Neutrophil (primary cell): ENCODE data around the gene LKAAEAR1.
"Not testable (repeated sequence)": the region's sequence is repeated elsewhere in the genome, so short reads cannot be mapped to it uniquely, and the experiment has no call there.

ENCODE experiments used
- H3K27ac ChIP-seq: fragments of 200-600 bp; sonication (generic); 2 replicates; pipeline ENCODE4 v1.5.1; 2016; ENCODE audit warnings: mild to moderate bottlenecking, moderate library complexity
- H3K27me3 ChIP-seq: fragments of 200-600 bp; sonication (generic); 2 replicates; pipeline ENCODE4 v1.6.0; 2016; ENCODE audit warnings: mild to moderate bottlenecking
- H3K36me3 ChIP-seq: fragments of 200-600 bp; sonication (generic); 2 replicates; pipeline ENCODE4 v1.5.1; 2017
- H3K4me1 ChIP-seq, 2 experiments: fragments of 200-600 bp in 1 of 2; sonication (generic) in 1 of 2; 1 replicate in 1 of 2; 2 replicates in 1 of 2; pipeline versions ENCODE4 v1.5.1 to v1.6.1; 2013 to 2016; ENCODE audit warnings: low read depth in 1 of 2, low read length in 1 of 2, mild to moderate bottlenecking in 1 of 2, moderate library complexity in 1 of 2; ENCODE audit not compliant: control insufficient read depth in 1 of 2, insufficient read depth in 1 of 2
- H3K4me3 ChIP-seq, 2 experiments: fragments of 200-600 bp in 1 of 2; sonication (generic) in 1 of 2; 1 replicate in 1 of 2; 2 replicates in 1 of 2; pipeline ENCODE4 v1.5.1; 2013 to 2016; ENCODE audit warnings: low read depth in 1 of 2, low read length in 1 of 2, mild to moderate bottlenecking in 1 of 2, moderate library complexity in 1 of 2
- H3K9me3 ChIP-seq: fragments of 200-600 bp; sonication (generic); 2 replicates; pipeline ENCODE4 v1.5.1; 2016
- CTCF ChIP-seq: fragments of 200-600 bp; sonication (generic); IDR thresholded peaks from 2 replicates; pipeline ENCODE4 v1.5.1; 2016; ENCODE audit warnings: antibody characterized with exemption

LKAAEAR1 gene

DNA sequence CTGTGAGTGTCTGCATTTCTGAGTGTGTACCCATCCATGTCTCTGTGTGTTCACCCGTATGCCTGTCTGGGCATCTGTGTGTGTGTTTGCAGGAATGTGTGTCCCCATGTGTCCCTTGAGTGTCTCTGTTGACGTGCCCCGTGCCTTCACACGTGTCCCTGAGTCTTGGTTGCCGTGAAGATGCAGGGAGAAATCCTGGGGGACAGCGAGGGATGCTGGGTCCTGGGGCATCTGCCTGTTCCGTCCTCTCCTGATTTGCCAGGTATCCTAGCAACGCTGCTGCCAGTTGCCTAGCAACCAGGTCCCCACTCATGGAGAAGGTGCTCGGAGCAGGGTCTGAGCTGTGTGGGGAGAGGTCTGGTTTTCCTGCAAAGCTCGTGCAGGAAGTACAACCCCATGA lies 6.0 kb upstream of the LKAAEAR1 start:
- H3K27ac ChIP-seq, result no peak overlapping the region
- no peaks in the 10 kb centered on the region for H3K4me1 ChIP-seq
- no peaks in the 10 kb centered on the region for H3K9me3 ChIP-seq
- TF ChIP-seq CTCF, result no peak
- H3K4me3 ChIP-seq, result no peak overlapping the region
- peaks cover 8% of the 10 kb centered on the region for H3K36me3 ChIP-seq
- H3K27me3 ChIP-seq, result peaks cover 12% of the 10 kb centered on the region

DNA sequence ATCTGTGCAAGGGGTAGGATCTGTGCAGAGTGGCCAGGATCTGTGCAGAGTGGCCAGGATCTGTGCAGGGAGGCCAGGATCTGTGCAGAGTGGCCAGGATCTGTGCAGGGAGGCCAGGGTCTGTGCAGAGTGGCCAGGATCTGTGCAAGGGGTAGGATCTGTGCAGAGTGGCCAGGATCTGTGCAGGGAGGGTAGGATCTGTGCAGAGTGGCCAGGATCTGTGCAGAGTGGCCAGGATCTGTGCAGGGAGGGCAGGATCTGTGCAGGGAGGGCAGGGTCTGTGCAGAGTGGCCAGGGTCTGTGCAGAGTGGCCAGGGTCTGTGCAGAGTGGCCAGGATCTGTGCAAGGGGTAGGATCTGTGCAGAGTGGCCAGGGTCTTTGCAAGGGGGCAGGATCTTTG lies 4.4 kb upstream of the LKAAEAR1 start:
- H3K27ac ChIP-seq, H3K9me3 ChIP-seq, H3K4me3 ChIP-seq, H3K36me3 ChIP-seq: not testable (repeated sequence)
- peaks cover 12 to 15% of the 10 kb centered on the region in 2 experiments for H3K4me1 ChIP-seq
- peaks cover 27% of the 10 kb centered on the region for H3K27me3 ChIP-seq

GRCh38 chr20:64087226-64087825 lies 3.1 kb upstream of the LKAAEAR1 start:
- peaks cover 23 to 27% of the 10 kb centered on the region in 2 experiments for H3K4me1 ChIP-seq
- H3K27me3 ChIP-seq, result peaks cover 28% of the 10 kb centered on the region
- not testable (repeated sequence) for H3K4me3 ChIP-seq, H3K9me3 ChIP-seq, H3K27ac ChIP-seq, H3K36me3 ChIP-seq

- H3K27ac ChIP-seq, result no peak overlapping the region
- H3K4me3 ChIP-seq, result no peak overlapping the region
- no peak for TF ChIP-seq CTCF
- peaks cover 28% of the 10 kb centered on the region for H3K27me3 ChIP-seq
- H3K36me3 ChIP-seq, result no peaks in the 10 kb centered on the region
- no peaks in the 10 kb centered on the region for H3K9me3 ChIP-seq
- H3K4me1 ChIP-seq, result peaks cover 28 to 33% of the 10 kb centered on the region in 2 experiments
Measured at GRCh38 chr20:64086801-64087200, 2.6 kb upstream of the LKAAEAR1 start.

GRCh38 chr20:64084685-64085152 lies 521 bp upstream of the LKAAEAR1 start:
- TF ChIP-seq CTCF, result no peak
- H3K27ac ChIP-seq, result no peak overlapping the region
- H3K4me3 ChIP-seq, result peak overlapping the region; percentile 97 to 100
- H3K4me1 ChIP-seq, result peaks cover 44 to 51% of the 10 kb centered on the region in 2 experiments
- H3K36me3 ChIP-seq, result no peaks in the 10 kb centered on the region
- H3K9me3 ChIP-seq, result no peaks in the 10 kb centered on the region
- H3K27me3 ChIP-seq, result peaks cover 28% of the 10 kb centered on the region

DNA sequence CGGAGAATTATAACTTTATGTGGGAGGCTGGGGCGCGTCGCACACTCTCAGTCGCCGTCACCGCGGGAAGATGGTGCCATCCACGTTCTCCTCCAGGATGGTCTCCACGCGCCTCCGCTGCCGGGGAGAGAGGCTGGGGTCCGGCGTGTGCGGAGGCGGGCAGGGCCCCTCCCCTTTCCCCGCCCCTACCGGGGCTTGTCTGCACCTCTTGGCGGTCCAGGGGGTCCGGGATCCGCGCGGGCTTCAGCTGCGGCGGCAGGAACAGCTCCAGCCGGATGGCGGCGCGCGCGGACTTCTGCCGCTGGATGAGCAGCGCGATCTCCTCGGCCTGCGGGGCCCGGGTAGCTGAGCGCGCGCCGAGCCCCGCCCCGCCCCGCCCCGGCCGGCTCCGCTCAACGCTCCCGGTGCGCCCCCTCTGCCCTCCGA lies 807 bp downstream of the LKAAEAR1 start:
- no peaks in the 10 kb centered on the region for H3K36me3 ChIP-seq
- no peaks in the 10 kb centered on the region for H3K9me3 ChIP-seq
- H3K27ac ChIP-seq, result peak overlapping the region; percentile 99
- peak overlapping the region; percentile 97 to 100 for H3K4me3 ChIP-seq
- peaks cover 28% of the 10 kb centered on the region for H3K27me3 ChIP-seq
- TF ChIP-seq CTCF, result peak; percentile 89
- H3K4me1 ChIP-seq, result peaks cover 46 to 51% of the 10 kb centered on the region in 2 experiments
